Measurements from ENCODE around the gene RAB33A.

DNA sequence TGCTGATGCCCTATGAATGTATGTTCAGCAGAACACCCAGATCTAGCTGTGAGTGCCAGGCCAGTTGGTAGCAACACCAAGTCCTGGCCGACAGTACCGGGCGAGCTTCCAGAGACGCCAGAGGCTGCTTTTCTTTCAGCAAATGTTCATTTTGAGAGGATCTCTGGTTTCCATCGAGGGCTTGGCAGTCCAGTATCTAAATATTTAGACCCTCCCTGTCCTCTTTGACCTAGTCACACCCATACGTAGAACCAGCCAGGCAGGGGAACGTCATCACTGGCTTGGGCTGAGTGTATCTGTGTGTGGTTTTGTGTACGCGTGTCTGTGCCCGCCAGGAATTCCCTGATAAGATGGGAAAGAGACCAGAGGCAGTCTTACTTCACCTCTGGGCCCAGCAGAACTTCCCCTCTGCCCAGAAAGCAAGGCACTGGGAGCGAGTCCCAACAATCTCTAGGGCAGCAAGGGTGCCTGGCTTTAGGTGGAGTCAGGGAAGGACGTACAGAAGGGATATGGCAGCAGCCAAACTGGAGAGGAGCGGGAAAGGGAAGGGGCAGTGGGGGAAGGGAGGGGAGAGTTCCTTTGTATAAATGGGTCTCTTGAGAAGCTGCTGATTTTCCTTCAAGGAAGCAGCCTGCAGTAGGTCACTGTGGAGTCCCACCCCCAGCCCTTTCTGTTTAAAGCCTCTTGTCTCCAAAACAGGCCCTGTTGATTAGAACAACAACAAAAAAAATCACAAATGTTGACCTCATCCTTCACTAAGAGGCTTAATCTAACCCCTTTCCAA is 46.5 kb upstream of the RAB33A start:
- TF ChIP-seq EP300 (IDR thresholded peaks at IDR 0.05): no peak
- no peak for TF ChIP-seq CTCF (IDR thresholded peaks at IDR 0.05)
- TF ChIP-seq JUN (IDR thresholded peaks at IDR 0.05): no peak
- TF ChIP-seq CHD2 (IDR thresholded peaks at IDR 0.05; ENCODE audit: low read length, partially characterized antibody): no peak
- no peak for TF ChIP-seq REST (IDR thresholded peaks at IDR 0.05)
- no peak for TF ChIP-seq CBX8 (IDR thresholded peaks at IDR 0.05)
- no peak for TF ChIP-seq MAX (IDR thresholded peaks at IDR 0.05)
- TF ChIP-seq RFX5 (IDR thresholded peaks at IDR 0.05): no peak
- TF ChIP-seq RAD21 (conservative IDR thresholded peaks at IDR 0.05 in 1 of 2, IDR thresholded peaks at IDR 0.05 in 1 of 2): no peak
